ENCODE measurements around the gene WIZ. TPM values are rescaled to one million over a fixed set of nuclear protein-coding genes. Genes with fewer than 3 reads are reported as not detected.

WIZ gene
- total RNA-seq, 1 experiment from 2014 or later: 27.3 TPM

DNA sequence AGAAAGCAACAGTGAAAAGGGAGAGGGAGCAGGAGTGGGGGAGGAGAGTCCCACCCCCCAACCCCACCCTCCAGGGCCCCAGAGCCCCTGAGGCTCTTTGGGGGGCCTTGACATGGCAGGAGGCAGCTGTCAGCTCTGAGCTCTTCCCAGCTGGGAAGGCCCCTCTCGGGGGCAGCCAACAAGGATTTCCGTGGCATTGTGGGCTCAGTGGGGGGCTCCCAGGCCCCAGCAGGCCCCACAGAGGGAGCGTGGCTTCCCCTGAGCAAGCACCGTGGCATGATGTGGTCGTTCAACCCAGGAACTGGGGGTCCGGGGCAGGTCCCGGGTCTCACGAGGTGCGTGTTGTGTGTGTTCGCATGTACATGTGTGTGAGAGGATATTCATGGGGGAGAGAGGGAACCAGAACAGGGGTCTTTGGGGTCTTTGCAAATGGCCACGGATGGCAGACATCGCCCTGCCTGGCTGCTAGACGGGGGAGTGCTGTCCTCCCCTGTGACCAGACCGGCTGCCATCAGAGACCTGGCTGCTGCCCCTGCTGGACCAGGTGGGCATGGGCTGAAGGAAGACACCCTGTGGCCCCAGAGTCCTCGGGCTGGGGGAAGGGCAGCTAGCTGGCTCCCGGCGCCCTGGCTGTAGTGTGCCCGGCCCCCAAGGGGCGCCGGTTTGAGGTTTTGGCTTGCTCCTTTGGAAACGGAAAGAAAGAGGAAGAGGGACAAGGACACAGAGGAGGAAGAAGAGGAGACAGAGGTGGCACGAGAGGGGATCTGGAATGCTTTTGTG, 27.3 kb downstream of the WIZ start:
- TF ChIP-seq, protein P1, sequence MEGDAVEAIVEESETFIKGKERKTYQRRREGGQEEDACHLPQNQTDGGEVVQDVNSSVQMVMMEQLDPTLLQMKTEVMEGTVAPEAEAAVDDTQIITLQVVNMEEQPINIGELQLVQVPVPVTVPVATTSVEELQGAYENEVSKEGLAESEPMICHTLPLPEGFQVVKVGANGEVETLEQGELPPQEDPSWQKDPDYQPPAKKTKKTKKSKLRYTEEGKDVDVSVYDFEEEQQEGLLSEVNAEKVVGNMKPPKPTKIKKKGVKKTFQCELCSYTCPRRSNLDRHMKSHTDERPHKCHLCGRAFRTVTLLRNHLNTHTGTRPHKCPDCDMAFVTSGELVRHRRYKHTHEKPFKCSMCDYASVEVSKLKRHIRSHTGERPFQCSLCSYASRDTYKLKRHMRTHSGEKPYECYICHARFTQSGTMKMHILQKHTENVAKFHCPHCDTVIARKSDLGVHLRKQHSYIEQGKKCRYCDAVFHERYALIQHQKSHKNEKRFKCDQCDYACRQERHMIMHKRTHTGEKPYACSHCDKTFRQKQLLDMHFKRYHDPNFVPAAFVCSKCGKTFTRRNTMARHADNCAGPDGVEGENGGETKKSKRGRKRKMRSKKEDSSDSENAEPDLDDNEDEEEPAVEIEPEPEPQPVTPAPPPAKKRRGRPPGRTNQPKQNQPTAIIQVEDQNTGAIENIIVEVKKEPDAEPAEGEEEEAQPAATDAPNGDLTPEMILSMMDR (conservative IDR thresholded peaks at IDR 0.05): no peak
- TF ChIP-seq EZH2 (IDR thresholded peaks at IDR 0.05; ENCODE audit: low read depth): no peak
- POLR2A ChIA-PET (ENCODE audit: unreplicated experiment): interaction anchor here (0.6 kb wide), 2 partner anchors 26 to 44 kb away, joined by 3 to 26 read pairs; no protein-coding TSS in a partner anchor
- CTCF ChIA-PET: interaction anchor here (0.6 kb wide), 1 partner anchor 52 kb away, joined by 3 read pairs; no protein-coding TSS in a partner anchor
- no peak for DNase-seq
- no peaks in the 10 kb centered on the region for H3K27me3 ChIP-seq (ENCODE audit: insufficient read depth, low read depth)
- peaks cover 5% of the 10 kb centered on the region for H4K20me1 ChIP-seq (ENCODE audit: insufficient read depth)
- peaks cover 17% of the 10 kb centered on the region; the same call in 1 of the 2 replicates for H3K36me3 ChIP-seq (ENCODE audit: low read depth)
- peaks cover 12% of the 10 kb centered on the region for H3K79me2 ChIP-seq (ENCODE audit: low read depth)
- no peak overlapping the region for H3K4me2 ChIP-seq
- no peak overlapping the region for H3K27ac ChIP-seq
- H3K9me2 ChIP-seq (ENCODE audit: insufficient read depth): no peaks in the 10 kb centered on the region
- intact Hi-C loops (cut with micrococcal nuclease; ENCODE audit: unreplicated experiment): no loop called here
- H3K9me3 ChIP-seq (ENCODE audit: insufficient read depth, low read depth): no peaks in the 10 kb centered on the region
- H3K4me3 ChIP-seq: no peak overlapping the region
- H3K4me1 ChIP-seq (replicated peaks; ENCODE audit: insufficient read depth): peaks cover 8% of the 10 kb centered on the region
- H2AFZ ChIP-seq: no peak overlapping the region
- no TSS peak for BruUV-seq (replicated peaks)
- peaks cover 27% of the 10 kb centered on the region; the same call in 1 of the 2 replicates for H3F3A ChIP-seq (ENCODE audit: insufficient read depth, low read depth)

DNA sequence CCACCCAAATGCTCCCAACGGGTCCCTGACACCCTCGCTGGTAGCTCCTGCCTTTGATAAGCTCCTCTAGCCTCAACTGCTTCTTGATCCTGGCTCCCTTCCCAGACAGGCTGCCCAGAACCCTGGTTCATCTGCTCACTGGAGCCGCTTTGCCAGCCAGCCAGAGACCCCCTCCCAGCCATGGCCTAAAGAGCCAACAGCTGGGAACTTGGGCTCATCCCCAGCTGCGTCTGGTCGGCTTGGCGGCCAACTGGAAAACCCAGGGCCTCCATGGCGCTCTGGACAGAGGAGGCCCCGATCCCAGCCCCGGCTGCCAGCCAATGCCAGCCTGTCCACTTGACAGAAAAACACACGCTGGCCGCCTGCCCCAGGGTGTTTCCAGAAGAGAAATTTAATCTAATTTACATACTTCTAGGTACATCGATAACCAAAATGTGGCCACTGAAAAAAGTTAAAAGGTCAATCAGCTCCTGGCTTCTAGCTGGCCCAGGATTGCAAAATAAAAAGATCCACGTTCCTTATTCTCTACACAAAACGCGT, 28.0 kb downstream of the WIZ start:
- Histone ChIP-seq H3K9me3 (ENCODE audit: insufficient read depth, low read depth) (no peaks in the 10 kb centered on the region), H3K9me2 (ENCODE audit: insufficient read depth) (no peaks in the 10 kb centered on the region), H3K4me1 (replicated peaks; ENCODE audit: insufficient read depth) (peaks cover 15% of the 10 kb centered on the region), H3F3A (ENCODE audit: insufficient read depth, low read depth) (peaks cover 24% of the 10 kb centered on the region; the same call in 1 of the 2 replicates), H3K27me3 (ENCODE audit: insufficient read depth, low read depth) (no peaks in the 10 kb centered on the region), H3K36me3 (ENCODE audit: low read depth) (peaks cover 15% of the 10 kb centered on the region; the same call in 1 of the 2 replicates), H3K27ac (no peak overlapping the region), H2AFZ (no peak overlapping the region), H3K4me3 (no peak overlapping the region), H4K20me1 (ENCODE audit: insufficient read depth) (peaks cover 12% of the 10 kb centered on the region), H3K4me2 (no peak overlapping the region), H3K79me2 (ENCODE audit: low read depth) (peaks cover 19% of the 10 kb centered on the region)
- no TSS peak for BruUV-seq (replicated peaks)
- TF ChIP-seq EZH2 (IDR thresholded peaks at IDR 0.05; ENCODE audit: low read depth): no peak
- TF ChIP-seq, protein P1 (conservative IDR thresholded peaks at IDR 0.05): no peak
- intact Hi-C loops (cut with micrococcal nuclease; ENCODE audit: unreplicated experiment): no loop called here
- ChIA-PET POLR2A (ENCODE audit: unreplicated experiment) (interaction anchor here (0.6 kb wide), 1 partner anchor 43 kb away, joined by 3 read pairs; no protein-coding TSS in a partner anchor), CTCF (interaction anchor here (0.6 kb wide), 1 partner anchor 52 kb away, joined by 3 read pairs; no protein-coding TSS in a partner anchor)
- DNase-seq: no peak

DNA sequence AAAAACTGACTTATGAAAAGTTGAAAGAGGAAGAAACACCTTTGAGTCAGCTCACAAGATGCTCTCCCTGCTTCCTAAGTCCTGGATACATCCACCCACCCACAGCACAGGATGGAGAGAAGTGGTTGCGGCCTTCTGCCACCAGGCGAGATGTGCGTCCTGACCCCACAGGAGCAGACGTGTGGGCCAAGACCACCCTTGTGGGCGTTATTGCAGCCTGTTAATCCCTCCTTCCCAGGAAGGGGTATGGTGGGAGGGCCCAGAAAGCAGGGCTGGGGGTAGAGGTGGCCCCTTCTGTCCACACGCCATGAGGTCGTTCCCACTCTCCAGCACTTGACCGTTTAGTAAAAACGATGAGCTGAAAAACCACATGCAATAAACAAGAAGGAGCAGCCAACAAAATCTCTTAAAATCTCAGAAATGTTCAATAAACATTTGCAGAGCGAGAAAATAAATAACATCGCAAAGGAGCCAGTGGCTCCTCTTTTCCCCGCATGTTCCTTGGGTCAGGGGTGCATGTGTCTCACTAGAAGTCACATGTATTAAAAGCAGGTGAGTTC, 28.5 kb downstream of the WIZ start:
- Histone ChIP-seq H3K27me3 (ENCODE audit: insufficient read depth, low read depth) (no peaks in the 10 kb centered on the region), H3K4me1 (replicated peaks; ENCODE audit: insufficient read depth) (peaks cover 17% of the 10 kb centered on the region), H3K9me3 (ENCODE audit: insufficient read depth, low read depth) (no peaks in the 10 kb centered on the region), H3K36me3 (ENCODE audit: low read depth) (peaks cover 13% of the 10 kb centered on the region), H3K27ac (no peak overlapping the region), H3K4me3 (no peak overlapping the region), H3K9me2 (ENCODE audit: insufficient read depth) (no peaks in the 10 kb centered on the region), H3K79me2 (ENCODE audit: low read depth) (peaks cover 25% of the 10 kb centered on the region), H3F3A (ENCODE audit: insufficient read depth, low read depth) (peaks cover 19% of the 10 kb centered on the region; the same call in 1 of the 2 replicates), H3K4me2 (no peak overlapping the region), H2AFZ (no peak overlapping the region), H4K20me1 (ENCODE audit: insufficient read depth) (peaks cover 18% of the 10 kb centered on the region)
- no TSS peak for BruUV-seq (replicated peaks)
- no peak for DNase-seq
- no peak for TF ChIP-seq EZH2 (IDR thresholded peaks at IDR 0.05; ENCODE audit: low read depth)
- TF ChIP-seq, protein P1 (conservative IDR thresholded peaks at IDR 0.05): no peak
- ChIA-PET CTCF (no interaction called here), POLR2A (ENCODE audit: unreplicated experiment) (no interaction called here)
- intact Hi-C loops (cut with micrococcal nuclease; ENCODE audit: unreplicated experiment): no loop called here

All from PC-9 (cell line).